ENCODE data around the gene CHD2. TPM values are rescaled to one million over a fixed set of nuclear protein-coding genes. Genes with fewer than 3 reads are reported as not detected.
A peak's percentile ranks its signal among the peaks of the same experiment; 100 is the strongest.

CHD2 gene
- total RNA-seq, 1 experiment from 2014 or later, result 101 TPM

- no peak for TF ChIP-seq CBFB (CRISPR knock-in tag; IDR thresholded peaks at IDR 0.05; ENCODE audit: low read depth)
Observed at GRCh38 chr15:92924216-92924615, 24.1 kb downstream of the CHD2 start (continued).

GRCh38 chr15:92925454-92925853 lies 25.3 kb downstream of the CHD2 start:
- no peak for ATAC-seq
- no peaks in the 10 kb centered on the region for H3K27me3 Mint-ChIP-seq (ENCODE audit: low read depth)
- no peaks in the 10 kb centered on the region for H3K9me3 Mint-ChIP-seq
- no peak overlapping the region for H3K4me3 Mint-ChIP-seq
- no peak for DNase-seq (ENCODE audit: low spot score)
- peaks cover 35% of the 10 kb centered on the region for H3K4me1 Mint-ChIP-seq
- peaks cover 67% of the 10 kb centered on the region for H3K36me3 Mint-ChIP-seq
- CTCF ChIA-PET, result interaction anchor here (1.5 kb wide), 1 partner anchor 13 kb away, joined by 5 read pairs; no protein-coding TSS in a partner anchor
- POLR2A ChIA-PET, result no interaction called here
- H3K27ac Mint-ChIP-seq, result no peak overlapping the region; the same call in 1 of the 2 replicates
- no peak for TF ChIP-seq E2F4 (CRISPR knock-in tag; IDR thresholded peaks at IDR 0.05; ENCODE audit: borderline replicate concordance, low read depth)
- no peak for TF ChIP-seq ZSCAN18 (CRISPR knock-in tag; IDR thresholded peaks at IDR 0.05)
- TF ChIP-seq USF1 (CRISPR knock-in tag; IDR thresholded peaks at IDR 0.05), result no peak
- no peak for TF ChIP-seq ZMAT4 (CRISPR knock-in tag; IDR thresholded peaks at IDR 0.05)
- no peak for TF ChIP-seq EMX1 (CRISPR knock-in tag; IDR thresholded peaks at IDR 0.05)
- TF ChIP-seq TEAD1 (CRISPR knock-in tag; IDR thresholded peaks at IDR 0.05), result no peak

GRCh38 chr15:92928225-92928750 lies 28.2 kb downstream of the CHD2 start:
- Mint-ChIP-seq H3K4me3 (no peak overlapping the region), H3K4me1 (peaks cover 6% of the 10 kb centered on the region), H3K27me3 (ENCODE audit: low read depth) (no peaks in the 10 kb centered on the region), H3K36me3 (peaks cover 86% of the 10 kb centered on the region), H3K9me3 (no peaks in the 10 kb centered on the region), H3K27ac (peak overlapping the region; percentile 91)
- POLR2A ChIA-PET, result no interaction called here
- no peak for TF ChIP-seq ZNF396 (CRISPR knock-in tag; IDR thresholded peaks at IDR 0.05; ENCODE audit: borderline replicate concordance)
- no peak for TF ChIP-seq E2F1 (CRISPR knock-in tag; IDR thresholded peaks at IDR 0.05)
- no peak for TF ChIP-seq IRF1 (CRISPR knock-in tag; IDR thresholded peaks at IDR 0.05)
- TF ChIP-seq TCF7 (CRISPR knock-in tag; IDR thresholded peaks at IDR 0.05; ENCODE audit: low read depth), result no peak
- CTCF ChIA-PET, result no interaction called here
- DNase-seq (ENCODE audit: low spot score) (no peak), ATAC-seq (no peak)

- CTCF ChIA-PET, result no interaction called here
- ATAC-seq, result no peak
- 0 out of 2 replicates have a peak, but pooled peaks cover 2% of the 10 kb centered on the region for H3K4me1 Mint-ChIP-seq
- no peaks in the 10 kb centered on the region for H3K27me3 Mint-ChIP-seq (ENCODE audit: low read depth)
- peak overlapping the region; percentile 40; the same call in 1 of the 2 replicates for H3K27ac Mint-ChIP-seq
- H3K4me3 Mint-ChIP-seq, result no peak overlapping the region
- no peak for DNase-seq (ENCODE audit: low spot score)
- H3K9me3 Mint-ChIP-seq, result no peaks in the 10 kb centered on the region
- H3K36me3 Mint-ChIP-seq, result peaks cover 89% of the 10 kb centered on the region
- POLR2A ChIA-PET, result no interaction called here
- no peak for TF ChIP-seq ERG (CRISPR knock-in tag; IDR thresholded peaks at IDR 0.05)
- TF ChIP-seq GRHL2 (CRISPR knock-in tag; IDR thresholded peaks at IDR 0.05; ENCODE audit: insufficient replicate concordance, severe bottlenecking), result no peak
- no peak for TF ChIP-seq FOXP4 (CRISPR knock-in tag; IDR thresholded peaks at IDR 0.05)
- no peak for TF ChIP-seq RELA (CRISPR knock-in tag; IDR thresholded peaks at IDR 0.05; ENCODE audit: borderline replicate concordance)
- no peak for TF ChIP-seq PRRX2 (CRISPR knock-in tag; IDR thresholded peaks at IDR 0.05)
- no peak for TF ChIP-seq NR1H2 (CRISPR knock-in tag; IDR thresholded peaks at IDR 0.05)
- TF ChIP-seq ZSCAN18 (CRISPR knock-in tag; IDR thresholded peaks at IDR 0.05), result no peak
- TF ChIP-seq ZNF219 (CRISPR knock-in tag; IDR thresholded peaks at IDR 0.05; ENCODE audit: borderline replicate concordance), result no peak
- TF ChIP-seq ZNF671 (CRISPR knock-in tag; IDR thresholded peaks at IDR 0.05), result no peak
- no peak for TF ChIP-seq FOXK1 (CRISPR knock-in tag; IDR thresholded peaks at IDR 0.05)
Observed at GRCh38 chr15:92929002-92929401, 28.9 kb downstream of the CHD2 start.

Measured in WTC11 (cell line).